NCI-H2029 treated with DMSO at 0.1 percent for 48 hours (cell line): ENCODE measurements around the gene PCNX4.
"Not testable (repeated sequence)": the region's sequence is repeated elsewhere in the genome, so short reads cannot be mapped to it uniquely, and the experiment has no call there.

Experiments used
- DNase-seq: peaks from one replicate; lab custom pipeline; 2025; lab: John Stamatoyannopoulos, UW

PCNX4 gene

GRCh38 chr14:60091550-60092525 lies at the start of gene PCNX4:
Gene PCNX4 (plus strand): TSS chr14:60091923. CDS start chr14:60107639, 15,716 bp downstream.
- DNase-seq, result peak; percentile 99

DNA sequence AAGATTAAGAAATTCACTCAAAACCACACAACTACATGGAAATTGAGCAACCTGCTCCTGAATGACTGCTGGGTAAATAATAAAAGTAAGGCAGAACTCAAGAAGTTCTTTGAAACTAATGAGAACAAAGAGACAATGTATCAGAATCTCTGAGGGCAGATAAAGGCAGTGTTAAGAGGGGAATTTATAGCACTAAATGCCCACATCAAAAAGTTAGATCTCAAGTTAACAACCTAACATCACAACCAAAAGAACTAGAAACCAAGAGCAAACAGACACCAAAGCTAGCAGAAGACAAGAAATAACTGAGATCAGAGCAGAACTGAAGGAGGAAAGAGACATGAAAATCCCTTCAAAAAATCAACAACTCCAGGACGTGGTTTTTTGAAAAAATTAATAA lies 43.7 kb upstream of the PCNX4 start:
- not testable (repeated sequence) for DNase-seq

DNA sequence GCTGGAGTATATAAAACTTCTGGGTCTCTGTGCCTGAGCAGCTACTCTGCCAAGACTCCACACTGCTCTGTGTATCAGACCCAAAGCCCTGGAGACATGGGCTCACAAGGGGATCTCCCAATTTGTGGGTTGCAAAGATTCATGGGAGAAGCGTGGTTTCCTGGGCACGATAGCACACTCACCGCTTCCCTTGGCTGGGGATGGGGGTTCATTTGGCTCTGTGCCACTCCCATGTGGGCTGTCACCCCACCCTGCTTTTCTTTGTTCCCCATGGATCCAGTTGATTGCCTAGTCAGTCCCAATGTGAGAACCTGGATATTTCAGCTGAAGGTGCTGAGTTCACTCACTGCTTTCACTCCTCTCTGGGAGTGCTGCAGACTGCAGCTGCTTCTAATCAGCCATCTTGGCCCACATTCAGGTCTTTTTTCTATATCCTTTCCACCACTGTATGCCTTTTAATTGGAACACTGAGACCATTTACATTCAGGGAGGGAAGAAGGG lies 40.0 kb upstream of the PCNX4 start:
- DNase-seq, result no peak

DNA sequence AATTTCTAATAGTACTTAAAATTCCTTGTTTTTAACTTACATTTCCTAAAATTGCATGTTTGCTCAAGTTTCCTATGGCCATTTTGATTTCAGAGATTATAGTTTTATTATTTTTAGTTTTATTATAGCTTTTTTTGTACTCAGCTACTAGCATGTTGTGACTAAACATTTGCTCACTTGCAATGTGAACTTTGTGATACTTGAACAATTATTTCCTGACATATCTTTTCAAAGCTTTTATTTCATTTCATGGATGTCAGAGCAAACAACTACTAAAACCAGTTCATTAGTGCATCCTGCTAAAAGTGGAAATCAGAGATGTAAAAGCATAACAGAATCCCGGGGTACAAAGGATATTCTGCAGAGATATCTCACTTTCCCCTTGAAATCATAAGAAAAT lies 33.6 kb upstream of the PCNX4 start:
- DNase-seq, result no peak

GRCh38 chr14:60061371-60061770 lies 30.4 kb upstream of the PCNX4 start:
- DNase-seq, result no peak

DNA sequence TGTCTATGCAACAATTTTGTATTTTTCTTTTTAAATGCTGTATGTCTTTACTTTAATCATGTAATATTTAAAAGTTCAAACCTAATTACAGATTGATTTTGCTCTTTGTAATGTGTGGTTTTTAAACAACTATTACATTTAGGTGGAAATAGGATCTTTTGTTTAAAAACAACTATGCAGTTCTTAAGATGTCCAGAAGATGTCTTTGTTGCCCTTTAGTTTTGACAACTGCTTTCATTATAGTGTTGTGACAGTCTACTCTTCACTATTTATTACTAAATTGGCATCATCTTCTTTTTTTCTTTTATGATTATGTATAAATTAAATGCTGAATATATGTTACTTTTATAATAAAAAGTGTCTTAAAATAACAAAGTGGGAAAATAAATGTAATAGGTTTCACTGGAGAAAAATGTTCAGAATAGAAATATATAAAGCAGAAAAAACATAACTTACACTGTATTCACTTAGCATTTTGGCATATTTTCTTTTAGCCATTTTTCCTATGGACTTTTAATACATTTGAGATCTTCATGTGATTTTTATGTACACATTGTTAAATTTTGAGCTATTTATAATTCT lies 27.1 kb upstream of the PCNX4 start:
- peak; percentile 40 for DNase-seq

DNA sequence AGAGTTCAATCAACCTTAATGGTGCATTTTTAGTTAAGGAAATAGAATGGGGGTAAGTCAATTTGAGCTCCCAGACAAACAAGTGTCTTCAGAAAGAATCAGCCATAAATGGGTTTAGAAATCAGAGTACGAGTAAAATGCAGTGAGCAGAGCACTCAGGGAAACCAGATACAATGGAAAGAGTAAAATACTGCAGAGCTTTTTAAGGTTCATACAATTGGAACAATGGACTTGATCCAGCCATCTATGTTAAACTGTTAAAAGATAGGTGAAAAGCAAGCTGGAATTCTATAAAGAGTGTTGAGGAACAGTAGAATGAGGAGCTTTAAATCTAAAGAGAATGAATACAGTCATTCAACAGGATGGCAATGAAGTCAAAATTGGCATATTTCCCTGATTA lies 23.8 kb upstream of the PCNX4 start:
- no peak for DNase-seq

- DNase-seq, result no peak
These were observed 12.0 kb upstream of the PCNX4 start for GRCh38 chr14:60079723-60080122.

GRCh38 chr14:60085085-60085484 lies 6.6 kb upstream of the PCNX4 start:
- no peak for DNase-seq

GRCh38 chr14:60085693-60086092 lies 6.0 kb upstream of the PCNX4 start:
- DNase-seq, result no peak

GRCh38 chr14:60087668-60088067 lies 4.1 kb upstream of the PCNX4 start:
- no peak for DNase-seq

GRCh38 chr14:60089221-60089620 lies 2.5 kb upstream of the PCNX4 start:
- DNase-seq, result no peak

DNA sequence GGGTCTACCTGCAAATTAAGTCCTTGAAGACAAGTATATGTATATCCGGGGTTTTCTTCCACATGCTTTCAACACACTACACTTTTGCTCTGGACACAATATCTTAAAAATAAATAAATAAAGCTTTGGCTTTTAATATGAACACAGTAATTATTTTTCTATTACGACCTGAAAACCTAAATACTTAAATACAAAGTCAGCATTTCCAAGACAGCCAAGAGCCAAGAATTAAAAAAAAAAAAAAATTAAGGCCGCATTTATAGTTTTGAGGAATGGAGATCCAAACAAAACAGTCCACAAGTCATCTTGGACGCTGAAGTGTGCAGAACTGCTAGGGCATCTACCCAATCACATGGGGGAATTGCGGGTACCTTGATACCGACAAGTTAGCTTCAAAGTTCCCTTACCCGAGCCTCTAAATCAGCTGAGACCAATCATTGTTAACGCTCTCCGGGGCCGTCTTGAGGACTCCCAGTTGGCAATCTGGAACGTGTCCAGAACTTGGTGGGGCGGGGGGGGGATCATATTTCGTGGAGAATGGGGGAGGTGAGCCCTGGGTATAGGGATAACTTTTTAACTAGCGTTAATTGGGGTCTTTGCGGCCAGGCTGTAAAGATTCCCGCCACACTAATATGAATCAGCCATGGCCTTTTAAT lies 731 bp upstream of the PCNX4 start:
- no peak for DNase-seq

- no peak for DNase-seq
These were observed 800 bp downstream of the PCNX4 start for GRCh38 chr14:60092526-60092920.

DNA sequence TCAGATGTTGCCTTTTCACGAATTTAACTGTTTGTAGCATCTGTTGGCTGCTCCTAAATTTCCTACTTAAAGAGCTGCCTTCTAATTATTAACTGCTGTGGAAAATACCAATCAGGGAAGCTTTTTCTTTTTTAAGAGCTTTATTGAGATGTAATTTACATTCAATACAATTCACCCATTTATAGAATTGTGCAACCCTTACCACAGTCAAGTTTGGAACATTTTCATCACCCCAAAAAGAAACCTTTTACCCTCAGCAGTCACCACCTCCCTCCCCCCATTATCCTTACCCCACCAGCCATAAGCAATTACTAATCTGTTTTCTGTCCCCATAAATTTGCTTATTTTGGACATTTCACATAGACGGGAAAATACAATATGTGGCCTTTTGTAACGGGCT lies 1.4 kb downstream of the PCNX4 start:
- DNase-seq, result no peak

DNA sequence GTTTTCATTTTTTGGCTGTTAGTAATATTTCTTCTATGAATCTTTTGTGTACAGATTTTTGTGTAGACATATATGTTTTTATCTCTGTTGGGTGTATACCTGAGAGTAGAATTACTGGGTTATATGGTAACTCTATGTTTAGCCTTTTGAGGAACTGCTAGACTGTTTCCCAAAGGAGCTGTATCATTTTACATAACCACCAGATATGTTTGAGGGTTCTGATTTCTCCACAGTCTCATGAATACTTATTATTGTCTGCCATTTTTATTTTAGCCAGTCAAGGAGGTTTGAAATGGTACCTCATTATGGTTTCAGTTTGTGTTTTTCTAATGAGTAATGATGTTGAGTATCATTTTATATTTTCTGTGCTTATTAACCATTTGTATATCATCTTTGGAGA lies 1.9 kb downstream of the PCNX4 start:
- no peak for DNase-seq

DNA sequence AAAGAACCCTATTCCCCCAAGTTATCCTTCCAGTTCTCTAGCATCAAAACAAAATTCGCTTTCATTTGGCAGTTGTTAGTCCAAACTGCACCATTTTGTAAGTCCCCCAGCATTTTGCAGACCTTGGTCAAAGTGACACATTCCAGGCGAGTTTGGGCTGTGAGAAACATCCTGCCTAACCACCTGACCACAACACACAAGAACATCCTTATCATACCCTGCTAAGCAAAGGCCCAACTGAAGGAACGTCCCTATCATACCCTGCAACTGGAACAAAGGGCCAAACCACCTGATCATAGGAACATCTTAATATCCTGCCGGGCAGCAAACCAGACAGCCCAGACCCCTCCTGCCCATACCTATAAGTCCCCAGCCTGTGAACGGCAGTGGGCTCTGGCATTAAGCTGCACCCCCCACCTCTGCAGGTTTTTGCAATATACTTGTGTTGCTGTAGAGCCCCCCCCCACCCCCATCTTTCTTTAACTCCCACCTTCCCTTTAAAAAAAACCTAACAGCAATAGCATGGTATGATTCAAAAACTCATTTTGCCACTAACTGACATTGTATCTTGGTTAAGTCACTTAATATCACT lies 2.7 kb downstream of the PCNX4 start:
- DNase-seq, result no peak

- DNase-seq, result no peak
These were observed 3.5 kb downstream of the PCNX4 start for GRCh38 chr14:60095231-60095630.

GRCh38 chr14:60095781-60096450 lies 4.2 kb downstream of the PCNX4 start:
- no peak for DNase-seq

GRCh38 chr14:60097974-60098373 lies 6.3 kb downstream of the PCNX4 start:
- DNase-seq, result no peak

DNA sequence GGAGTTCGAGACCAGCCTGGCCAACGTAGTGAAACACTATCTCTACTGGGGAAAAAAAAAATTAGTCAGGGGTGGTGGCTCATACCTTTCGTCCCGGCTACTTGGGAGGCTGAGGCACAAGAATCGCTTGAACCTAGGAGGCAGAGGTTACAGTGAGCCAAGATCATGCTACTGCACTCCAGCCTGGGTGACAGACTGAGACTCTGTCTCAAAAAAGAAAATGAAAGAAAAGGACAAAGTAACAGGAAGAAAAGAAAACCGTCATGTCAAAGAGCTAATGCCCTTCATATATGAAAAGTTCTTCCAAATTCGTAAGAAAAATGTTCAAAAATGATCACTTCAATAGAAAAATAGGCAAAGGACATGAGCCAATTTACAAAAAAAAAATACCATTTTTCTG lies 8.1 kb downstream of the PCNX4 start:
- not testable (repeated sequence) for DNase-seq

DNA sequence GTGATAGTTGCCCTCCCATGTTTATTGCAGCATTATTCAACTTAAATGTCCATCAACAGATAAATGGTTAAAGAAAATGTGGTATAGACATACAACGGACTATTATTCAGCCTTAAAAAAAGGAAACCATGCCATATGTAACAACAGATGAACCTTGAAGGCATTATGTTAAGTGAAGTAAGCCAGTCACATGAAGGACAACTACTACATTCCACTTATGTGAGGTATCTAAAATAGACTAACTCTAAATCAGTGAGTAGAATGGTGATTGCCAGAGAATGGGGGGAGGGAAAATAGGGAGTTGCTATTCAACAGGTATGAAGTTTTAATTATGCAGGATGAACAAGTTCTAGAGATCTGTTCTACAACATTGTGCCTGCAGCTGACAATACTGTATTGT lies 10.1 kb downstream of the PCNX4 start:
- DNase-seq, result no peak
